Endothelial cell of umbilical vein (primary cell): Measurements from ENCODE around the gene VARS1. TPM values are rescaled to one million over a fixed set of nuclear protein-coding genes. Genes with fewer than 3 reads are reported as not detected.

Experiments used
- Bru-seq: library from RNA; stranded (reverse); fragments of 400-500 nt; gene quantifications from one replicate; lab custom pipeline; 2021; lab: Mats Ljungman, UMichigan
- BruChase-seq, 2 experiments: library from RNA; stranded (reverse); fragments of 400-500 nt; gene quantifications; one replicate each; lab custom pipeline; 2021; lab: Mats Ljungman, UMichigan
- BruUV-seq: library from RNA; stranded (reverse); fragments of 400-500 nt; replicated peaks from 2 replicates; lab custom pipeline; 2021; lab: Mats Ljungman, UMichigan
- CTCF ChIA-PET: fragments of 300-600, 350-600 bp; sonication (Branson Sonifier 250); formaldehyde crosslinking; loops from one replicate; lab custom pipeline; 2021; ENCODE audit warnings: antibody characterized with exemption, inconsistent platforms; lab: Charles Lee
- POLR2A ChIA-PET: fragments of 300-600, 350-600 bp; sonication (Branson Sonifier 250); formaldehyde crosslinking; loops from one replicate; lab custom pipeline; 2021; ENCODE audit warnings: antibody characterized with exemption, inconsistent platforms; lab: Charles Lee
- DNase-seq: peaks from one replicate; pipeline ENCODE4 v3.0.0-alpha.2; 2011; ENCODE audit warnings: low read depth, low spot score
- FAIRE-seq: peaks from 2 replicates; lab custom pipeline; 2011; peaks lifted over from hg19 to GRCh38; lab: Jason Lieb, UNC
- H2AFZ ChIP-seq: 2 replicates; pipeline ENCODE4 v1.6.0; 2012; ENCODE audit warnings: low read depth, low read length, control low read depth, inconsistent platforms
- H3K27ac ChIP-seq: 2 replicates; pipeline ENCODE4 v1.5.1; 2011; ENCODE audit warnings: low read depth, mild to moderate bottlenecking, control low read depth, low read length, moderate library complexity; ENCODE audit not compliant: insufficient read depth
- H3K27me3 ChIP-seq, 2 experiments: 2 replicates each; pipeline versions ENCODE4 v1.6.0 to v1.6.1; 2011; ENCODE audit warnings: low read length in 2 of 2, mixed read lengths in 1 of 2; ENCODE audit not compliant: control insufficient read depth in 2 of 2, insufficient read depth in 2 of 2
- H3K36me3 ChIP-seq, 2 experiments: 2 replicates in 1 of 2; 3 replicates in 1 of 2; pipeline ENCODE4 v1.5.1; 2011; ENCODE audit warnings: low read length in 2 of 2, mild to moderate bottlenecking in 1 of 2, moderate library complexity in 1 of 2; ENCODE audit not compliant: control insufficient read depth in 2 of 2, insufficient read depth in 2 of 2; ENCODE audit errors: extremely low read depth in 1 of 2
- H3K4me1 ChIP-seq: 3 replicates; pipeline ENCODE4 v1.5.1; 2011; ENCODE audit warnings: mild to moderate bottlenecking, low read length; ENCODE audit not compliant: control insufficient read depth, insufficient read depth; ENCODE audit errors: extremely low read depth
- H3K4me2 ChIP-seq: 2 replicates; pipeline ENCODE4 v1.6.1; 2011; ENCODE audit warnings: low read length, control low read depth, mixed read lengths; ENCODE audit not compliant: insufficient read depth
- H3K4me3 ChIP-seq, 3 experiments: fragments of 200-600 bp in 1 of 3; sonication (generic), shearing (Covaris generic) in 1 of 3; replicated peaks in 1 of 3; 2 replicates each; pipeline ENCODE4 v1.5.1; 2011 to 2016; ENCODE audit warnings: control low read depth in 3 of 3, low read length in 3 of 3, mild to moderate bottlenecking in 2 of 3, inconsistent platforms in 1 of 3, low read depth in 1 of 3, moderate library complexity in 1 of 3; ENCODE audit not compliant: insufficient read depth in 1 of 3
- H3K79me2 ChIP-seq: 2 replicates; pipeline ENCODE4 v1.6.0; 2012; ENCODE audit warnings: low read length, inconsistent platforms; ENCODE audit not compliant: control insufficient read depth, insufficient read depth
- H3K9ac ChIP-seq: replicated peaks from 2 replicates; pipeline ENCODE3; 2011; ENCODE audit warnings: low read length, control low read depth; ENCODE audit not compliant: insufficient read depth; ENCODE audit errors: extremely low read depth
- H3K9me1 ChIP-seq: replicated peaks from 3 replicates; pipeline ENCODE4 v1.6.0; 2011; ENCODE audit warnings: mild to moderate bottlenecking, low read length; ENCODE audit not compliant: control insufficient read depth, insufficient read depth; ENCODE audit errors: extremely low read depth
- H3K9me3 ChIP-seq: replicated peaks from 2 replicates; pipeline ENCODE4 v1.5.1; 2012; ENCODE audit warnings: low read length, inconsistent platforms; ENCODE audit not compliant: control insufficient read depth, insufficient read depth
- H4K20me1 ChIP-seq: replicated peaks from 2 replicates; pipeline ENCODE3; 2011; ENCODE audit warnings: mild to moderate bottlenecking, low read length; ENCODE audit not compliant: control insufficient read depth, insufficient read depth; ENCODE audit errors: extremely low read depth
- CTCF ChIP-seq, 2 donors: IDR thresholded peaks; 1 replicate in 1 of 2; 2 replicates in 1 of 2; pipeline ENCODE4 v1.5.1; 2011; ENCODE audit warnings: low read length in 2 of 2, mild to moderate bottlenecking in 2 of 2, moderate library complexity in 2 of 2, control low read depth in 1 of 2, inconsistent platforms in 1 of 2, low read depth in 1 of 2; ENCODE audit not compliant: insufficient read depth in 1 of 2; ENCODE audit errors: extremely low read depth in 1 of 2
- EZH2 ChIP-seq: IDR thresholded peaks from 2 replicates; pipeline ENCODE4 v1.6.1; 2012; ENCODE audit warnings: borderline replicate concordance, low read depth, mild to moderate bottlenecking, moderate library complexity, low read length, inconsistent platforms; ENCODE audit not compliant: severe bottlenecking
- FOS ChIP-seq: IDR thresholded peaks from 2 replicates; pipeline ENCODE4 v1.6.1; 2011; ENCODE audit warnings: mild to moderate bottlenecking, low read length, moderate library complexity, borderline replicate concordance; ENCODE audit not compliant: insufficient read depth
- GATA2 ChIP-seq: IDR thresholded peaks from 2 replicates; pipeline ENCODE4 v1.7.0; 2011; ENCODE audit warnings: low read depth, mild to moderate bottlenecking, moderate library complexity, mixed read lengths, low read length; ENCODE audit not compliant: insufficient read length, insufficient read depth
- JUN ChIP-seq: IDR thresholded peaks from 2 replicates; pipeline ENCODE4 v1.6.1; 2011; ENCODE audit warnings: borderline replicate concordance, low read depth; ENCODE audit not compliant: insufficient read length, insufficient read depth
- MAX ChIP-seq: IDR thresholded peaks from 2 replicates; pipeline ENCODE4 v1.6.1; 2011; ENCODE audit not compliant: insufficient read depth, insufficient read length
- MYC ChIP-seq: IDR thresholded peaks from one replicate; pipeline ENCODE4 v1.6.1; 2011; ENCODE audit warnings: mild to moderate bottlenecking, low read depth, low read length
- POLR2A ChIP-seq: IDR thresholded peaks from 2 replicates; pipeline ENCODE4 v1.6.1; 2012; ENCODE audit warnings: low read depth, mild to moderate bottlenecking, control low read depth, low read length
- POLR2AphosphoS5 ChIP-seq: IDR thresholded peaks from 2 replicates; pipeline ENCODE4 v1.6.1; 2012; ENCODE audit warnings: low read depth, mild to moderate bottlenecking, control low read depth, low read length, moderate library complexity; ENCODE audit not compliant: insufficient read depth
- dilution Hi-C: fragments of 300-500 bp; cut with MboI; formaldehyde crosslinking; loops from one replicate; pipeline ENCODE4 v1.15.0; 2019; ENCODE audit warnings: low sequenced_read_pairs; ENCODE audit not compliant: extremely low pct_ligation_motif_present
- intact Hi-C: fragments of 100-400 bp; cut with micrococcal nuclease; formaldehyde crosslinking; loops from one replicate; pipeline ENCODE4 v1.10.0; 2022
- long read RNA-seq: library from polyadenylated mRNA; stranded (forward); transcript quantifications from one replicate; pipeline ENCODE4 v2.0.0, GENCODE V29; 2021
- polyA minus RNA-seq, 3 experiments: library from RNA; depleted of rRNA, polyadenylated mRNA; stranded (reverse); fragments of >200 nt; gene quantifications; 1 replicate in 1 of 3; 2 replicates in 2 of 3; pipeline ENCODE4 v1.2.3, GENCODE V29; 2011
- polyA plus RNA-seq, 4 experiments: library from polyadenylated mRNA; depleted of rRNA in 3 of 4; stranded (reverse) in 3 of 4; unstranded in 1 of 4; fragments of >200 nt; gene quantifications; 2 replicates each; pipeline versions ENCODE4 v1.2.1 to v1.2.3, GENCODE V29; 2011 to 2012; ENCODE audit warnings: missing spikeins in 1 of 4
- total RNA-seq: library from RNA; stranded (reverse); gene quantifications from 2 replicates; pipeline ENCODE4 v1.2.3, GENCODE V29; 2021

The VARS1 gene
- total RNA-seq (121 and 125 TPM in 2 replicates), polyA plus RNA-seq (36.5 and 37.4 TPM in 2 replicates), polyA minus RNA-seq (86.2 and 91.8 TPM in 2 replicates), Bru-seq, nascent RNA (percentile 67 among the genes with signal in this experiment), BruChase-seq, experiment 1, labeled RNA remaining after a 6-hour chase (percentile 89 among the genes with signal in this experiment), BruChase-seq, experiment 2, labeled RNA remaining after a 2-hour chase (percentile 77 among the genes with signal in this experiment)
- polyA plus RNA-seq (2011; cell fraction: cytosol; rRNA removed), result 30.4 and 32.4 TPM in 2 replicates
- polyA plus RNA-seq (2011; cell fraction: nucleus; rRNA removed), result 85.3 and 94.4 TPM in 2 replicates
- polyA plus RNA-seq (2012), result 82.2 and 88.2 TPM in 2 replicates
- 60.1 TPM for polyA minus RNA-seq (2011; cell fraction: cytosol; rRNA and poly(A)+ RNA removed)
- 38.8 and 39.1 TPM in 2 replicates for polyA minus RNA-seq (2011; cell fraction: nucleus; rRNA and poly(A)+ RNA removed)
- long read RNA-seq, full-length matches to known transcripts, result 135 of 265 reads
- long read RNA-seq, partial matches to known transcripts, result 87 of 265 reads
- long read RNA-seq, other reads (novel, unspliced or antisense), result 43 of 265 reads

- no peak for TF ChIP-seq POLR2A
- TF ChIP-seq MYC, result peak; percentile 34
- TF ChIP-seq JUN, result no peak
- no peak for TF ChIP-seq FOS
- no peak for TF ChIP-seq GATA2
- TF ChIP-seq CTCF (IDR thresholded peaks at IDR 0.05; ENCODE audit: extremely low read depth in 1 of 2, insufficient read depth in 1 of 2, low read depth in 1 of 2, low read length in 2 of 2), result peak; percentile 78 to 88
- peak; percentile 83 for TF ChIP-seq MAX
- no peak for TF ChIP-seq EZH2
- peak; percentile 88 for TF ChIP-seq POLR2AphosphoS5
- CTCF ChIA-PET, result interaction anchor here (0.6 to 3.0 kb wide), 19 partner anchors 11 to 250 kb away, joined by 3 to 28 read pairs (median 4); partner anchors contain the start of genes ATP6V1G2, C6orf47, CLIC1 and HSPA1A
- intact Hi-C loops, result loop anchor here (1.0 to 2.0 kb wide), 6 partner anchors 11 to 92 kb away; partner anchors contain the start of genes ABHD16A, HSPA1A, HSPA1B and HSPA1L
- no TSS peak for BruUV-seq
- H3K9me3 ChIP-seq, result no peaks in the 10 kb centered on the region
- POLR2A ChIA-PET, result interaction anchor here (1.0 to 1.1 kb wide), 3 partner anchors 11 to 32 kb away, joined by 6 to 13 read pairs (median 11); partner anchors contain the start of genes HSPA1A, HSPA1B, HSPA1L and LSM2
- no peaks in the 10 kb centered on the region for H4K20me1 ChIP-seq
- peaks cover 15% of the 10 kb centered on the region for H3K4me1 ChIP-seq
- peaks cover 18% of the 10 kb centered on the region for H3K79me2 ChIP-seq
- peak within 1 kb of the TSS; percentile 78 for H2AFZ ChIP-seq
- peak within 1 kb of the TSS; percentile 82 for H3K4me2 ChIP-seq
- peak within 1 kb of the TSS; percentile 95 for H3K9ac ChIP-seq
- no peaks in the 10 kb centered on the region for H3K27me3 ChIP-seq
- FAIRE-seq, result peak; percentile 95
- H3K9me1 ChIP-seq, result no peaks in the 10 kb centered on the region
- peak within 1 kb of the TSS; percentile 49 to 71 (median 67) for H3K4me3 ChIP-seq
- DNase-seq, result peak; percentile 87
- peaks cover 0 to 4% of the 10 kb centered on the region in 2 experiments for H3K36me3 ChIP-seq
- dilution Hi-C loops, result no loop called here
- peak within 1 kb of the TSS; percentile 89 for H3K27ac ChIP-seq
Measured at GRCh38 chr6:31795616-31796298, at the start of gene VARS1. Gene VARS1, minus strand, starts transcription at chr6:31795752. Its CDS starts 535 bp downstream, at chr6:31795217.
